Measurements from ENCODE around the gene KRT34.

- no peak for TF ChIP-seq CTCF (IDR thresholded peaks at IDR 0.05)
- TF ChIP-seq POLR2A (IDR thresholded peaks at IDR 0.05): no peak
- TF ChIP-seq POLR2AphosphoS5 (IDR thresholded peaks at IDR 0.05): no peak
Measured at GRCh38 chr17:41360296-41360995, 21.7 kb downstream of the KRT34 start.
